ENCODE results near the gene BST1.

The BST1 gene

GRCh38 chr4:15677507-15677988 lies 25.3 kb upstream of the BST1 start:
- no peak for DNase-seq

GRCh38 chr4:15681067-15681371 lies 21.8 kb upstream of the BST1 start:
- DNase-seq = no peak

- DNase-seq = peak; percentile 97
Measured at GRCh38 chr4:15681372-15682241, 21.3 kb upstream of the BST1 start, which contains the start of gene FAM200B. FAM200B (plus strand) TSS chr4:15681827; CDS start chr4:15686978, 5,151 bp downstream.

- no peak for DNase-seq
Measured at GRCh38 chr4:15682242-15683142, 20.4 kb upstream of the BST1 start.

GRCh38 chr4:15683143-15683495 lies 19.7 kb upstream of the BST1 start:
- DNase-seq = no peak

GRCh38 chr4:15684498-15684897 lies 18.4 kb upstream of the BST1 start:
- no peak for DNase-seq

- no peak for DNase-seq
Measured at GRCh38 chr4:15688051-15688450, 14.8 kb upstream of the BST1 start.

GRCh38 chr4:15689540-15689939 lies 13.3 kb upstream of the BST1 start:
- DNase-seq = no peak

- no peak for DNase-seq
Measured at GRCh38 chr4:15690020-15690809, 12.7 kb upstream of the BST1 start.

GRCh38 chr4:15691346-15692135 lies 11.3 kb upstream of the BST1 start:
- no peak for DNase-seq

GRCh38 chr4:15692602-15693001 lies 10.3 kb upstream of the BST1 start:
- no peak for DNase-seq

GRCh38 chr4:15694431-15694830 lies 8.4 kb upstream of the BST1 start:
- DNase-seq = no peak

GRCh38 chr4:15695240-15695699 lies 7.6 kb upstream of the BST1 start:
- DNase-seq = no peak

- DNase-seq = no peak
Measured at GRCh38 chr4:15695729-15696128, 7.1 kb upstream of the BST1 start.

- DNase-seq = no peak
Measured at GRCh38 chr4:15696866-15697265, 6.0 kb upstream of the BST1 start.

- no peak for DNase-seq
Measured at GRCh38 chr4:15703439-15703838, 574 bp downstream of the BST1 start.

GRCh38 chr4:15704129-15704528 lies 1.3 kb downstream of the BST1 start:
- DNase-seq = no peak

GRCh38 chr4:15706646-15707362 lies 3.9 kb downstream of the BST1 start:
- DNase-seq = no peak

- DNase-seq = no peak
Measured at GRCh38 chr4:15707363-15707715, 4.5 kb downstream of the BST1 start.

- no peak for DNase-seq
Measured at GRCh38 chr4:15711762-15712161, 8.9 kb downstream of the BST1 start.

- no peak for DNase-seq
Measured at GRCh38 chr4:15712214-15712613, 9.3 kb downstream of the BST1 start.

GRCh38 chr4:15714141-15714540 lies 11.3 kb downstream of the BST1 start:
- DNase-seq = no peak
